Testis (tissue), 2 donors: ENCODE data around the gene CLK3.

ENCODE experiments used
- POLR2A ChIP-seq: fragments of 450-650 bp; IDR thresholded peaks from one replicate; pipeline ENCODE4 v1.6.1; 2017; ENCODE audit warnings: antibody characterized with exemption, mild to moderate bottlenecking, moderate library complexity
- TF ChIP-seq, protein P1 (sequence below), 3 experiments: fragments of 450-650 bp in 2 of 3; fragments of 200-600 bp in 1 of 3; sonication (generic) in 1 of 3; IDR thresholded peaks; one replicate each; pipeline ENCODE4 v1.5.1; 2016 to 2019; ENCODE audit warnings: antibody characterized with exemption in 3 of 3, mild to moderate bottlenecking in 2 of 3, moderate library complexity in 1 of 3

DNA sequence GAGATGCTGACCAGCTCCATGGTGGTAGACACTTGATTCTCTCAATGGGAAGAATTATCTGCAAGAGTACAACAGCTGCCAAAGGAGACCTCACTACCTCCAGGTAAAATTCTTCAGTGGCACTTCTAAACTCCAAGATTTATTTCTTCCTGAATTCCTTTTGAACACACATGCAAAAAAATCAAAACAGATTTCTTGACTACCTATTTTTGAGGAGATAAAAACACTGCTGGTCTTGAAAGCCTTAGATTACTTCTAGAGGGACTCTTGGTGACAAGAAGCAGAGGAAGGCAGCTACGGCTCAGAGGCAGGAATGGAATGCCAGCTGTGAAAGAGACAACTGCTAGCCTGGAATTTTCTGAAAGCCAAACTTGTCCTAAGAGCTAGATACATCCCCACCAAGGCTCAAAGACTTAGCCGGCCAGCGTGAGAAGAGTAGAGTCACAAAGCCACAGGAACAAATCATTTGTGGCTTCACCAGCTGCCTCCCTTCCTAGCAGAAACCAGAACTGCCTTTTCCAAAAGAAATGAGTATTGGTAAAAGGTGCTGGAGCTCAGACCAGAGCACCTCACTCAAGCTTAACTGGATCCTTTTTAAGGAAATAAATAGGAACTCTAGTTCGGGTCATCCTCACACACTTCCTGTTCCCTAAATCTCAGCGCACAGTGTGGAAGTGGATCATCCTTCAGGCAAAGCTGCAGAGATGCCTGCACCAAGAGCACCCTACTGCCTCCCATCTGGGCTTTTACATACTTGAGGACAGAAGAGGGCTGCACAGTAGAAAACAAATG lies 32.6 kb downstream of the CLK3 start:
- TF ChIP-seq, protein P1, sequence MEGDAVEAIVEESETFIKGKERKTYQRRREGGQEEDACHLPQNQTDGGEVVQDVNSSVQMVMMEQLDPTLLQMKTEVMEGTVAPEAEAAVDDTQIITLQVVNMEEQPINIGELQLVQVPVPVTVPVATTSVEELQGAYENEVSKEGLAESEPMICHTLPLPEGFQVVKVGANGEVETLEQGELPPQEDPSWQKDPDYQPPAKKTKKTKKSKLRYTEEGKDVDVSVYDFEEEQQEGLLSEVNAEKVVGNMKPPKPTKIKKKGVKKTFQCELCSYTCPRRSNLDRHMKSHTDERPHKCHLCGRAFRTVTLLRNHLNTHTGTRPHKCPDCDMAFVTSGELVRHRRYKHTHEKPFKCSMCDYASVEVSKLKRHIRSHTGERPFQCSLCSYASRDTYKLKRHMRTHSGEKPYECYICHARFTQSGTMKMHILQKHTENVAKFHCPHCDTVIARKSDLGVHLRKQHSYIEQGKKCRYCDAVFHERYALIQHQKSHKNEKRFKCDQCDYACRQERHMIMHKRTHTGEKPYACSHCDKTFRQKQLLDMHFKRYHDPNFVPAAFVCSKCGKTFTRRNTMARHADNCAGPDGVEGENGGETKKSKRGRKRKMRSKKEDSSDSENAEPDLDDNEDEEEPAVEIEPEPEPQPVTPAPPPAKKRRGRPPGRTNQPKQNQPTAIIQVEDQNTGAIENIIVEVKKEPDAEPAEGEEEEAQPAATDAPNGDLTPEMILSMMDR (IDR thresholded peaks at IDR 0.05) = no peak
- no peak for TF ChIP-seq POLR2A
